ENCODE data around the gene NDUFA11.

DNA sequence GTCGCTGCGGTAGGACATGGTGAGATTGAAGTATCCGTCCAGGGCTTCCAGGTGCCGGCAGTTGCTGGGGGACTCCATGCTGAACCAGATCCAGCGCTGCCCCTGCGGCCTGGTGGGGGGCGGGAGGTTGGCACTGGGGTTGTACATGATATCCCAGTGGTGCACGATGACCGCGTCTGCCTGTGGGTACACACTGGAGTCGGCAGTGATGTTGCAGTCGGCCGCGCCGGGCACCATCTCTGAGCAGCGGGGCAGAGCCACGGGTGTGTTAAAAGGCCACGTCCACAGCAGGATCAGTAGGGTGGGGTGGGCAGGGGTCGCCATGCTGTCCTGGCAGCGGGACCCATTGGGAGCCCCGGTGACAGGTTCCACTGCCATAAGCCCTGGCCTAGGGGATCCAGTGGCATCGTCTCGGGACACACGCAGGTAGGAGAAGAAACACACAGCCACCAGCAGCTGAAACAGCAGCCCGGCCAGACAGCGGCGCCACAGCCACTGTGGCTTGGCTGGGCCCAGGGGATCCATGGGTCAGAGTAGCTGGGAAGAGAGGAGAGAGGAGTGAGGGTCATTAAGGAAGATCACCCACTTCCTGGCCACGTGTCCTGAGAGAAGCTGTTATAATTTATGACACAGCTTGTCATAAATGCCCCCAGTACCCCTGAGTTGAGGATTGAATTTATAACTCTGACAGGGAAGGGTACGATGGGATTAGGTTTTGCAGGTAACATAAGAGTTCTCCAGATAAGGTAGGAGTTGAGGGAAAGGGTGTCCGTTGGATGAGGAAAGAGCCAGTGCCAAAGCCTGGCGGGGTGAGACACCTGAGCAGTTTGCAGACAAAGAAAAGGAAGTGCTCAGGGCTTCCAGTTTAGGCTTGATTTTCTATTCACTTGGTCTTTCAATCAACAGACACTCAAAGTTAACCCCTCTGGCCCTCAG, 36.1 kb downstream of the NDUFA11 start:
- TF ChIP-seq, protein P1, sequence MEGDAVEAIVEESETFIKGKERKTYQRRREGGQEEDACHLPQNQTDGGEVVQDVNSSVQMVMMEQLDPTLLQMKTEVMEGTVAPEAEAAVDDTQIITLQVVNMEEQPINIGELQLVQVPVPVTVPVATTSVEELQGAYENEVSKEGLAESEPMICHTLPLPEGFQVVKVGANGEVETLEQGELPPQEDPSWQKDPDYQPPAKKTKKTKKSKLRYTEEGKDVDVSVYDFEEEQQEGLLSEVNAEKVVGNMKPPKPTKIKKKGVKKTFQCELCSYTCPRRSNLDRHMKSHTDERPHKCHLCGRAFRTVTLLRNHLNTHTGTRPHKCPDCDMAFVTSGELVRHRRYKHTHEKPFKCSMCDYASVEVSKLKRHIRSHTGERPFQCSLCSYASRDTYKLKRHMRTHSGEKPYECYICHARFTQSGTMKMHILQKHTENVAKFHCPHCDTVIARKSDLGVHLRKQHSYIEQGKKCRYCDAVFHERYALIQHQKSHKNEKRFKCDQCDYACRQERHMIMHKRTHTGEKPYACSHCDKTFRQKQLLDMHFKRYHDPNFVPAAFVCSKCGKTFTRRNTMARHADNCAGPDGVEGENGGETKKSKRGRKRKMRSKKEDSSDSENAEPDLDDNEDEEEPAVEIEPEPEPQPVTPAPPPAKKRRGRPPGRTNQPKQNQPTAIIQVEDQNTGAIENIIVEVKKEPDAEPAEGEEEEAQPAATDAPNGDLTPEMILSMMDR (IDR thresholded peaks at IDR 0.05), result no peak
- TF ChIP-seq POLR2A (IDR thresholded peaks at IDR 0.05) (no peak), EP300 (IDR thresholded peaks at IDR 0.05; ENCODE audit: low read depth) (no peak), POLR2AphosphoS5 (IDR thresholded peaks at IDR 0.05) (no peak)
